G401 (cell line): ENCODE data around the gene GFPT2. TPM values are rescaled to one million over a fixed set of nuclear protein-coding genes. Genes with fewer than 3 reads are reported as not detected.
"Not testable (repeated sequence)": the region's sequence is repeated elsewhere in the genome, so short reads cannot be mapped to it uniquely, and the experiment has no call there.

Experiments
- DNase-seq: peaks from one replicate; pipeline ENCODE4 v3.0.0-alpha.2; 2015; ENCODE audit warnings: low spot score
- in situ Hi-C: cut with HindIII; loops from 2 replicates; pipeline ENCODE4 v1.10.0; 2016; ENCODE audit warnings: low sequenced_read_pairs, mixed read lengths
- total RNA-seq: library from RNA; depleted of rRNA; stranded (reverse); fragments of >200 nt; shearing (Covaris generic); gene quantifications from 2 replicates; pipeline ENCODE4 v1.2.3, GENCODE V29; 2014

Gene GFPT2
- total RNA-seq, 1 experiment from 2014 or later, result 1.2 TPM

GRCh38 chr5:180318456-180319089 lies 34.6 kb downstream of the GFPT2 start:
- in situ Hi-C loops, result no loop called here
- no peak for DNase-seq

GRCh38 chr5:180316586-180316985 lies 36.5 kb downstream of the GFPT2 start:
- DNase-seq, result no peak
- in situ Hi-C loops, result no loop called here

GRCh38 chr5:180315762-180316212 lies 37.3 kb downstream of the GFPT2 start:
- DNase-seq, result peak; percentile 51
- in situ Hi-C loops, result no loop called here

GRCh38 chr5:180313677-180314505 lies 39.2 kb downstream of the GFPT2 start:
- in situ Hi-C loops, result no loop called here
- DNase-seq, result peak; percentile 86

GRCh38 chr5:180311216-180311615 lies 41.9 kb downstream of the GFPT2 start:
- in situ Hi-C loops, result no loop called here
- no peak for DNase-seq

- in situ Hi-C loops, result no loop called here
- DNase-seq, result no peak
Observed at GRCh38 chr5:180306796-180307195, 46.3 kb downstream of the GFPT2 start.

GRCh38 chr5:180305481-180305880 lies 47.7 kb downstream of the GFPT2 start:
- DNase-seq, result no peak

GRCh38 chr5:180304431-180305375 lies 48.4 kb downstream of the GFPT2 start:
- in situ Hi-C loops, result no loop called here
- no peak for DNase-seq

More at GRCh38 chr5:180305481-180305880, 47.7 kb downstream of the GFPT2 start:
- in situ Hi-C loops, result no loop called here

- in situ Hi-C loops, result no loop called here
- DNase-seq, result no peak
Observed at GRCh38 chr5:180304016-180304292, 49.2 kb downstream of the GFPT2 start.

GRCh38 chr5:180303226-180304015 lies 49.7 kb downstream of the GFPT2 start:
- no peak for DNase-seq
- in situ Hi-C loops, result no loop called here

GRCh38 chr5:180302256-180302655 lies 50.9 kb downstream of the GFPT2 start:
- in situ Hi-C loops, result no loop called here
- DNase-seq, result no peak

GRCh38 chr5:180301253-180301652 lies 51.9 kb downstream of the GFPT2 start:
- in situ Hi-C loops, result no loop called here
- no peak for DNase-seq

GRCh38 chr5:180299526-180299925 lies 53.6 kb downstream of the GFPT2 start:
- in situ Hi-C loops, result no loop called here

GRCh38 chr5:180299014-180299413 lies 54.1 kb downstream of the GFPT2 start:
- in situ Hi-C loops, DNase-seq: not testable (repeated sequence)

More at GRCh38 chr5:180299526-180299925, 53.6 kb downstream of the GFPT2 start:
- DNase-seq, result no peak

GRCh38 chr5:180297587-180298282 lies 55.4 kb downstream of the GFPT2 start:
- in situ Hi-C loops, result no loop called here
- DNase-seq, result no peak

- DNase-seq, result no peak
- in situ Hi-C loops, result no loop called here
Observed at GRCh38 chr5:180296771-180297170, 56.4 kb downstream of the GFPT2 start.

GRCh38 chr5:180294913-180295555 lies 58.1 kb downstream of the GFPT2 start:
- DNase-seq, result no peak
- in situ Hi-C loops, result no loop called here

- in situ Hi-C loops, result no loop called here
- no peak for DNase-seq
Observed at GRCh38 chr5:180294411-180294810, 58.7 kb downstream of the GFPT2 start.
